Neural progenitor cell (in vitro differentiated cells): ENCODE results near the gene SBF2. TPM values are rescaled to one million over a fixed set of nuclear protein-coding genes. Genes with fewer than 3 reads are reported as not detected.

Source experiments
- DNase-seq: peaks from one replicate; pipeline ENCODE4 v3.0.0-alpha.2; 2016; ENCODE audit warnings: low spot score
- H2AFZ ChIP-seq: fragments of 200-600 bp; sonication (generic); replicated peaks from 2 replicates; pipeline ENCODE4 v1.6.1; 2016; ENCODE audit warnings: antibody characterized with exemption
- H3F3A ChIP-seq: fragments of 200-600 bp; sonication (generic); 2 replicates; pipeline ENCODE4 v1.6.1; 2016; ENCODE audit warnings: antibody characterized with exemption, low read depth
- H3K27ac ChIP-seq: fragments of 200-600 bp; sonication (generic); 2 replicates; pipeline ENCODE4 v1.5.1; 2016; ENCODE audit warnings: mild to moderate bottlenecking
- H3K27me3 ChIP-seq: fragments of 200-600 bp; sonication (generic); 2 replicates; pipeline ENCODE4 v1.6.1; 2016; ENCODE audit warnings: mild to moderate bottlenecking, moderate library complexity
- H3K36me3 ChIP-seq: fragments of 200-600 bp; sonication (generic); 2 replicates; pipeline ENCODE4 v1.5.1; 2016
- H3K4me1 ChIP-seq: fragments of 200-600 bp; sonication (generic); 2 replicates; pipeline ENCODE4 v1.6.1; 2016; ENCODE audit warnings: mixed run types
- H3K4me2 ChIP-seq: fragments of 200-600 bp; sonication (generic); 2 replicates; pipeline ENCODE4 v1.6.1; 2016
- H3K4me3 ChIP-seq: fragments of 200-600 bp; sonication (generic); 2 replicates; pipeline ENCODE4 v1.5.1; 2016
- H3K79me2 ChIP-seq: fragments of 200-600 bp; sonication (generic); 2 replicates; pipeline ENCODE4 v1.6.1; 2016; ENCODE audit warnings: low read depth
- H3K9ac ChIP-seq: fragments of 200-600 bp; sonication (generic); 2 replicates; pipeline ENCODE4 v1.6.1; 2016
- H3K9me3 ChIP-seq: fragments of 200-600 bp; sonication (generic); 2 replicates; pipeline ENCODE4 v1.5.1; 2016; ENCODE audit warnings: low read depth
- H4K20me1 ChIP-seq: fragments of 200-600 bp; sonication (generic); 2 replicates; pipeline ENCODE4 v1.6.1; 2016; ENCODE audit warnings: low read depth
- H3K27ac Mint-ChIP-seq: 3 replicates; pipeline ENCODE4 v1.8.0; 2021; ENCODE audit warnings: mixed read lengths
- H3K27me3 Mint-ChIP-seq: 2 replicates; pipeline ENCODE4 v1.8.0; 2022; ENCODE audit warnings: low read depth, mild to moderate bottlenecking, inconsistent platforms, moderate library complexity, mixed read lengths; ENCODE audit not compliant: insufficient read depth
- H3K36me3 Mint-ChIP-seq: 3 replicates; pipeline ENCODE4 v1.8.0; 2021; ENCODE audit warnings: mixed read lengths
- H3K4me1 Mint-ChIP-seq: 3 replicates; pipeline ENCODE4 v1.8.0; 2021; ENCODE audit warnings: mixed read lengths
- H3K4me3 Mint-ChIP-seq: 3 replicates; pipeline ENCODE4 v1.8.0; 2021; ENCODE audit warnings: mild to moderate bottlenecking, moderate library complexity, mixed read lengths
- H3K9me3 Mint-ChIP-seq: 3 replicates; pipeline ENCODE4 v1.8.0; 2020; ENCODE audit warnings: mixed read lengths
- EZH2 ChIP-seq: fragments of 200-600 bp; sonication (generic); IDR thresholded peaks from 2 replicates; pipeline ENCODE4 v1.6.1; 2017; ENCODE audit warnings: antibody characterized with exemption, mild to moderate bottlenecking, moderate library complexity
- EZH2phosphoT487 ChIP-seq: fragments of 200-600 bp; sonication (generic); IDR thresholded peaks from 2 replicates; pipeline ENCODE4 v1.6.1; 2017; ENCODE audit warnings: antibody characterized with exemption
- total RNA-seq: library from RNA; depleted of rRNA; stranded (reverse); fragments of >200 nt; gene quantifications from 2 replicates; pipeline ENCODE4 v1.2.3, GENCODE V29; 2015; ENCODE audit warnings: low replicate concordance
- TF ChIP-seq, protein P1 (sequence below): fragments of 200-600 bp; sonication (generic); IDR thresholded peaks from 2 replicates; pipeline ENCODE4 v1.5.1; 2017; ENCODE audit warnings: antibody characterized with exemption, mild to moderate bottlenecking

The SBF2 gene
- total RNA-seq, 1 donor from 2014 or later, result 48.2 TPM

DNA sequence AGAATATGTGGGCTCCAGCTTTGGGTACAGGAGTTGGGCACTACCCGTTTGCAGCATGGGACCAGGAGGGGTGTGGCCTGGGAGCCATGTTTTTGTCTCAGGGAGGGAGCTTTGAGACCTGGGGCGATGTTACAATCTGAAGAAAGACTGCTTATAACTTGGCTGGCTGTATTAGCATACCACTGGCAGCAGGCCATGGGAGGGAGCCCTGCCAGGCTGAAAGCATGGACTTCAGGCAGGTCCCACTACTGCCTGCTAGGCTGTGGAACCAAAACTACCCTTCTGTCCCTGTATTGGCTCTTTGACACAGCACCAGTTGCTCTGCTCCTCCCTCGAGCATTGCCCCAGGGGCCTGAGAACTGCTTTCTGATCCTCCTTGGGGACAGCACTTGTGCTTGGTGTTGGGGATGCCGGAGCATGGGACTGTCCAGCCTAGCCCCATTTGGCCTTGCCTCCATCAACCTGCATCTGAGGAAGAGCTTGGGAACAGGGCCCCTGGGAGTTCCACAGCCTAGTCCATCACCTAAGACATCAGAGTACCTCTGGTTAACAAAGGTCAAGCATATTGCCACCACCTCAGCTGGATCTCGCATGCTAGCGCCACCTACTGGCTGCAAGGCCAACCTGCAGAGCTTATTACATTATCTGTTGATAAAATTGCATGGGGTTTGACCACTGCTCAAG is 217.4 kb downstream of the SBF2 start:
- Mint-ChIP-seq H3K27me3 (no peaks in the 10 kb centered on the region), H3K9me3 (peaks cover 39% of the 10 kb centered on the region), H3K27ac (no peak overlapping the region), H3K36me3 (peaks cover 10% of the 10 kb centered on the region), H3K4me1 (no peaks in the 10 kb centered on the region), H3K4me3 (no peak overlapping the region)
- Histone ChIP-seq H3K4me3 (no peak overlapping the region), H3F3A (no peaks in the 10 kb centered on the region), H2AFZ (no peak overlapping the region), H3K4me2 (no peak overlapping the region), H3K9me3 (peaks cover 19% of the 10 kb centered on the region), H3K9ac (no peak overlapping the region), H3K27ac (no peak overlapping the region), H4K20me1 (no peaks in the 10 kb centered on the region), H3K79me2 (peaks cover 5% of the 10 kb centered on the region), H3K4me1 (no peaks in the 10 kb centered on the region), H3K36me3 (no peaks in the 10 kb centered on the region), H3K27me3 (no peaks in the 10 kb centered on the region)
- peak; percentile 61 for DNase-seq
- TF ChIP-seq, protein P1, sequence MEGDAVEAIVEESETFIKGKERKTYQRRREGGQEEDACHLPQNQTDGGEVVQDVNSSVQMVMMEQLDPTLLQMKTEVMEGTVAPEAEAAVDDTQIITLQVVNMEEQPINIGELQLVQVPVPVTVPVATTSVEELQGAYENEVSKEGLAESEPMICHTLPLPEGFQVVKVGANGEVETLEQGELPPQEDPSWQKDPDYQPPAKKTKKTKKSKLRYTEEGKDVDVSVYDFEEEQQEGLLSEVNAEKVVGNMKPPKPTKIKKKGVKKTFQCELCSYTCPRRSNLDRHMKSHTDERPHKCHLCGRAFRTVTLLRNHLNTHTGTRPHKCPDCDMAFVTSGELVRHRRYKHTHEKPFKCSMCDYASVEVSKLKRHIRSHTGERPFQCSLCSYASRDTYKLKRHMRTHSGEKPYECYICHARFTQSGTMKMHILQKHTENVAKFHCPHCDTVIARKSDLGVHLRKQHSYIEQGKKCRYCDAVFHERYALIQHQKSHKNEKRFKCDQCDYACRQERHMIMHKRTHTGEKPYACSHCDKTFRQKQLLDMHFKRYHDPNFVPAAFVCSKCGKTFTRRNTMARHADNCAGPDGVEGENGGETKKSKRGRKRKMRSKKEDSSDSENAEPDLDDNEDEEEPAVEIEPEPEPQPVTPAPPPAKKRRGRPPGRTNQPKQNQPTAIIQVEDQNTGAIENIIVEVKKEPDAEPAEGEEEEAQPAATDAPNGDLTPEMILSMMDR, result peak; percentile 91
- no peak for TF ChIP-seq EZH2phosphoT487
- TF ChIP-seq EZH2, result no peak

DNA sequence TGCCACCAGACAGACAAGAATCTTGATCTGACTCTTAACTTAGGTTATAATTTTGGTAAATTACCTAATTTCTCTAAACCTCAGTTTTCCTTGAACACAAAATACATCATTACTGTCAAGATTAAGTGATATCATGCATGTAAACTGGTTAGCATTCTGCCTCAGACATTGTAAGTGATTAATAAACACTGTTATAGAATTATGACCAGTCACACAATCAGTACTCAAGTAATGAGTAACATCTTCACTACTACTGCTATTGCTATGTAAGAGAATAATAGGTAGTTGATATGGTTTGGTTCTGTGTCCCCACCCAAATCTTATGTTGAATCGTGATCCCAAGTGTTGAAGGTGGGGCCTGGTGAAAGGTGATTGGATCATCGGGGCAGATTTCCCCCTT is 218.9 kb downstream of the SBF2 start:
- peaks cover 37% of the 10 kb centered on the region for H3K9me3 Mint-ChIP-seq
- no peak overlapping the region for H2AFZ ChIP-seq
- no peak for TF ChIP-seq EZH2
- no peak for TF ChIP-seq EZH2phosphoT487
- TF ChIP-seq, protein P1, result no peak
- H3K4me2 ChIP-seq, result no peak overlapping the region
- H3K9me3 ChIP-seq, result peaks cover 10% of the 10 kb centered on the region
- H3K9ac ChIP-seq, result no peak overlapping the region
- no peak overlapping the region for H3K4me3 ChIP-seq
- H3K27me3 Mint-ChIP-seq, result no peaks in the 10 kb centered on the region
- no peaks in the 10 kb centered on the region for H3K27me3 ChIP-seq
- no peak overlapping the region for H3K4me3 Mint-ChIP-seq
- DNase-seq, result no peak
- peaks cover 5% of the 10 kb centered on the region for H3K79me2 ChIP-seq
- no peaks in the 10 kb centered on the region for H4K20me1 ChIP-seq
- H3K27ac Mint-ChIP-seq, result no peak overlapping the region
- no peaks in the 10 kb centered on the region for H3K36me3 ChIP-seq
- H3K27ac ChIP-seq, result no peak overlapping the region
- H3K36me3 Mint-ChIP-seq, result peaks cover 15% of the 10 kb centered on the region
- no peaks in the 10 kb centered on the region for H3K4me1 Mint-ChIP-seq
- H3F3A ChIP-seq, result no peaks in the 10 kb centered on the region
- H3K4me1 ChIP-seq, result no peaks in the 10 kb centered on the region

DNA sequence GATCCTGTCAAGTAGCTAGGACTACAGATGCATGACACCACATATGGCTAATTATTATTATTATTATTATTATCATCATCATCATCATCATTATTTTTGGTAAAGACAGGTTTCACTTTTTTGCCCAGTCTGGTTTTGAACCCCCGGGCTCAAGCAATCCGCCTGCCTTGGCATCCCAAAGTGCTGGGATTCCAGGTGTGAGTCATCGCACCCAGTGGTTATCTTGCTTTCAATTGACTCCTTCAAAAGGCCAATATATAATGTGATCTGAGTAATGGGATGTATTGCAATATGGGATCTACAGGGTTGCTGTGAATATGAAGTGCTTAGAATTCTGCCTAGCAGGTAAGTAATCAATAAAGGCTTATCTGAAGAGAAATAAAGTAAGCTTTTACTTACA is 221.2 kb downstream of the SBF2 start:
- H3K27me3 Mint-ChIP-seq, result no peaks in the 10 kb centered on the region
- Histone ChIP-seq H3K4me2 (no peak overlapping the region), H3K9me3 (no peaks in the 10 kb centered on the region), H3K27me3 (no peaks in the 10 kb centered on the region), H4K20me1 (no peaks in the 10 kb centered on the region), H2AFZ (no peak overlapping the region), H3K4me3 (no peak overlapping the region), H3K79me2 (no peaks in the 10 kb centered on the region), H3K9ac (no peak overlapping the region), H3K36me3 (no peaks in the 10 kb centered on the region), H3K4me1 (peaks cover 5% of the 10 kb centered on the region), H3K27ac (no peak overlapping the region), H3F3A (no peaks in the 10 kb centered on the region)
- no peak for DNase-seq
- peaks cover under 1% of the 10 kb centered on the region for H3K4me1 Mint-ChIP-seq
- no peak overlapping the region for H3K4me3 Mint-ChIP-seq
- H3K27ac Mint-ChIP-seq, result no peak overlapping the region
- no peak for TF ChIP-seq EZH2phosphoT487
- no peak for TF ChIP-seq EZH2
- TF ChIP-seq, protein P1, result no peak
- H3K36me3 Mint-ChIP-seq, result peaks cover 7% of the 10 kb centered on the region
- H3K9me3 Mint-ChIP-seq, result peaks cover 21% of the 10 kb centered on the region
